HG02943 (cell line): ENCODE results near the gene RPH3AL.
"Not testable (repeated sequence)": the region's sequence is repeated elsewhere in the genome, so short reads cannot be mapped to it uniquely, and the experiment has no call there.

ENCODE experiments used
- ATAC-seq: cut with Tn5 transposase; IDR thresholded peaks from one replicate; pipeline ENCODE4 v1.9.1; 2021; ENCODE audit warnings: mild to moderate bottlenecking, low read depth, moderate library complexity; ENCODE audit not compliant: unreplicated experiment

RPH3AL gene

DNA sequence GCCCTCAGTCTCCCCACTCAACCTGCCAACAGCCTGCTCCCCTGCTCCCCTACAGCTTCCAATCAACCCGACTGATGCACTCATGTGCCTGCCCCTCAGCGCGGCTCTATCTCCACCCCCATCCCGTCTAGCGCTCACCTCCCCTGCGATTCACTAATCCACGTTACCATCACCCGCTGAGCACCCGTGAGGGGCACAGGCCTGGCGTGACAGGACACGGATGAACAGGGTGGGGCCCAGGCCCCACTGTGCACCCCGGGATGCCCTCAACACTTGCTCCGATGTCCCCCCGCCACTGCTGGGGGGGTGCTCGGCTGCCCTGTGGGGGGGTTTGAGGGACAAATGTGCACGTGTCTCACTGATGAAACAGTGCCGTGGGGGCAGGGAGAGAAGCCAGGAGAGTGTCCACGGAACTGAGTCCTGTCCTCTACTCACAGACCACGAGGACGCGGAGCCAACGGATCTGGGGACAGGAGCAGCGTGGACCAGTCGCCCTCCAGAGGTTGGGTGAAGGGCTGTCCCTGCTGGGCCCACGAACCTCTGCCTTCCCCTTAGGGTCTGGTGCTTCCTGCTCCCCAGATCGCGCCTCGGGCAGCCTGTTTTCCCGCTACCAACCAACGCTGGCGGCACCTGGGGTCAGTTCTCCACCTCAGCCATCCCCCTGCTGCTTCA, 66.7 kb downstream of the RPH3AL start:
- ATAC-seq: no peak

DNA sequence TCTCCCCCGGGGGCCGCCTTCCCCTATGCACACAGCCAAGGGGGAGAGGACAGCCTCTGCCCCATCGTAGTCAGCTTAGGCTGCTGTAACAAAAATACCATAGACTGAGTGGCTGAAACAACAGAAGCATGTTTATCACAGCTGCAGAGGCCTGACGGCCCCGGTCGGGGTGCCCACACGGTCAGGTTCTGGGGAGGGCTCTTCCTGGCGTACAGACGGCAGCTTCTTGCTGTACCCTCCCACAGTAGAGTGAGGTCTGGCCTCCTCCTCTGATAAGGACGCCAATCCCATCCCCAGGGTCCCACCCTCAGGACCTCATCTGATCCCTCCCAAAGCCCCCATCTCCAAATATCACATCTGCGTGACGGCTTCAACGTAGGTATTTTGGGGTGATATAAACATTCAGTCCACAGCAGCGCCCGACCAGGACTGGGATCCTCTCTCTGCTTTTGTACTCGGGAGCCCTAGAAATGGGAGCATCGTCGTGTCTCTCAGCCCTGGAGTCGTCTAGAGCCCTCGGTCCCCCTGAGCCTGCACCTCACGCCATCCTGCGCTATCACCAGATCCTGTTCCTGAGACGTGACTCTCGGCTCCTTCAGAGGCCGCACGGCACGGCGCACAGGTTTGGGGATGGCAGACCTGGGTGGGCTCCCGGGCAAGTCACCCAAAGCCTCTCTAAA, 67.8 kb downstream of the RPH3AL start:
- ATAC-seq: no peak

DNA sequence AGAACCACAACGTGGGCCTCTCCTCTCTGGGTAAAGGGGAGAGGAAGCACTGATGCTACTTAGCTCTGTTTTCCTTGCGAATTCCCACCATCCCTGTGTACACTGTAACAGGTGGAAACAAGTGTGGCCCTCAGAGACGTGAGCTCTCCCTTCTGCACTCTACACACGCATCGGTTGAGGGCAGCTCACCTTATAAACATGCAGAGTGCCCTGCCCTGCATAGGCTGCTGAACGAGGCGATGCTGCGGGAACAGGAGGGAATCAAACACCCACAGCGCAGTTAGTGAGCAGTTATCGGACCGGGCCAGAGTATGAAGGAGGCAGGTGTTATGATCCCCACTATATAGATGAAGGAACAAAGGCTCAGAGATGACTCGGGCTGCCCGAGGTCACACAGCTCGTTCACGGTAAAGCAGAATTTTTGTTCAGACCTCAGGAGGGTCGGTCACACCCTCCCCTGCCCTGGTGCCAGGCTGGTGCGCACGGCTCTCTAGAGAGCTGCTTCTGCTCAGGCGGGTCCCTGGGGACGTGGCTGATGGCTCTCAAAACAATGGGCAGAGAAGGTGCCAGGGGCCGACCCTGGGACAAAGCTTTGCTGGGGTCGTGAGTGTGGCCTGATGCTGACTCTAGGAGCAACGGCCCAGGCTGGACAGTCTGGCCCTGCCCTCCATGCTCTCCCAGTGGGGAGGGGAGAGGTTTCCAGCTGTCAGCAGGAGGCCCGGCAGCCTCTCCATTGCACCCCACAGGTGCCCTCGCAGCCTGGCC, 68.5 kb downstream of the RPH3AL start:
- ATAC-seq: no peak

DNA sequence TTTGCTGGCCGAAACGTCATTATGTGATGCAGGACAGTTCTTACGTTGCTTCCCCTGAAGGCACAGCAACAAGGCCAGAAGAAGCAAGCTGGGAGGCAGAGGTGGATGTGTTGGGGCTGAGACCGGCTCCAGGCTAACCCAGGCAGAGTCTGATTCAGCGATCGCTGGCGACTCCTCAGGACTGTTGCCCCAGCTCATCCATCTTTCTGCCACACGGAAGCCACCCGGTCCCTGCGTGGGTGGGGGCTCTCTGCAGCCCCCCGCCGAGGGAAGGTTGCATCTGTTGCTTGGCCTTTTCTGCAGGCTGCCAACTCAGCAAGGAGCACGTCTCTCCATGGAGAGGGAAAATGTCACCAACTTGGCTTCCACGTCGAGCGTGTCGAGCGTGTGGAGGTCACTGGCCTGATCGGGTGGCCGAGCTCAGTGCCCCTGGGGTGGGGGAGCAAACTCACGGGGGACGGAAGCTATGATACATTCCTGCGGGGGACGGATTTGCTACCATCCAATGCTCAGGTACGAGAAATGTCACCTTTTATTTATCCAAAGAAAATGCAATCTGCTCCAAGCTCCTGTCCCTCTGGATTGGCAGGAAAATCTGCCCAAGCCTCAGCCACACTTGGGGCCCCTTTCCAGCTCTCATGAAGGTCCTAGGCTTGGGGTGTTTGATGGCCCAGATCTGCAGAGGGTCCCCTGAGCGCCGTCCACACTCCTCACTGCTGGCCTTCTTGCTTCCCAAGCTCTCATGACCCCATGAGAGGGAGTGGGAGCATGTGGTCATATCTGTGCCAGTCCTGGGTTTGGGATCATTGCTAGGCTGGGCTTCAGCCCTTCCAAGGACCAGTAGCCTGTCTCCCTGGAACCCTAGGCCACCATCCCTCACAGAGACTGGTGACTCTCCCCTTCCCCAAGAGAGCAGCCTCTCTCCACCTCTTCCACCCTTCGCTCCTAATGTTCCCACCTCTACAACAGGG, 69.4 kb downstream of the RPH3AL start:
- no peak for ATAC-seq

DNA sequence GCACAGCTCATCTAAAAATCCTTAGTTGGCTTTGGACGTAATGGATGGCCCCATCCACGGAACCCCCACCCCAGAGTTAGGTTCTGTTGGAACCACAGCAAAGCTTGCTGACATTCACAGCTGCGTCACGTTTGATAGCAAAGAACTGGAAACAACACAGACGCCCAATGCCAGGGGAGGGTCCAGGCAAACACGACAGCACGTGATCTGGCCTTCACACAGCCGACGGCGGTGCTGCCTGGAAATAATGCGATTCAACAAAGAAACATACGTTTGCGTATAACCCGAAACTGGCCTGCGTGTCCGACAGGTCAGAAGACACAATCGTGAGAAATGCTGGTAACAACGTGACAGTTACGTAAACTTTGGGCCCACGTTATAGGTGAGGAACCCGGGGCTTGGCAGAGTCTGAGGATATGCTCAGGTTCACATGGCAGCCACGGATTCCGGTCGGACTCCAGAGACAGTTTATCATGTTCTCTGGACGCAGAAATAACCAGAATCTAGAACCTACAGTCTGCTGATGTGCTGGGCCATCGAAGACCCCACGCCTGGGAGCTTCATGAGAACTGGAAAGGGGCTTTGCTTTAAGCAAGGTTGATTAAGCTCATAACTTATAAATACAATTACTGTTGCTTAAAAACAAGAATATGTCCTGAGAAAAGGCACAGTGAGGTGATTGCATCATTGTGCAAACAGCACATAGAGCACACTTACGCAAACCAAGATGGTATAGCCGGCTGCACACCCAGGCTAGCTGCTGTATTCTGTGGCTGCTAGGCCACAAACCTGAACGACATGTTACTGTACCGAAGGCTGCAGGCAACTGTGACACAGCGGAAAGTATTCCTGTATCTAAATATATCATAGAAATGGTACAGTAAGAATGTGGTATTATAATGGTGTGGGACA, 70.4 kb downstream of the RPH3AL start:
- no peak for ATAC-seq

DNA sequence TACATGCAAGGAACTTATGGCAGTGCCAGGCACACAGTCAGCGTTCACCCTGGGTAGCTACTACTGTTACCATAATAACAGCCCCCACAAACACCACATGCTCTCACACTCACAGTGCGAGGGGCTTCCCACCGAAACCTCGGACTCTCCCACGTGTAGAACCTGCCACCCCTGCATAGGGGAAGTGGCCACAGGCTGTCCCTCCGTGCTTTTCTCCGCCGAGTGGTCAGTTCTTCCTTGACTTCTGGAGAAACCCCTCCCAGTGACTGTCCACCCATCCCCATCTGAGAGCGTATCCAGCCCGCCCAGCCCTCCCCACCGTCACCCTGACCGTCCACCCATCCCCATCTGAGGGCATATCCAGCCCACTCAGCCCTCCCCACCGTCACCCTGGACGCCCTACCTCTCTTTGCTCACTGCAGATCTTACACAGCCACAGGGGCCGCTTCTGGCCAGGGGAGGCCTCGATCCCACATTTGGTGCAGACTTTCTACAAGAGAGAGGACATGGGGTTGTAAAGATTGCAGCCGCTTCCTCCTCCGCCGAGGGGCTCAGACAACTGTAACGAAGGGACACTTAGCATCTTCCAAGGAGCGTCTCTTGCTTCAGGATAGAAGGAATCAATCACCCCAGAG, 71.1 kb downstream of the RPH3AL start:
- ATAC-seq: no peak

DNA sequence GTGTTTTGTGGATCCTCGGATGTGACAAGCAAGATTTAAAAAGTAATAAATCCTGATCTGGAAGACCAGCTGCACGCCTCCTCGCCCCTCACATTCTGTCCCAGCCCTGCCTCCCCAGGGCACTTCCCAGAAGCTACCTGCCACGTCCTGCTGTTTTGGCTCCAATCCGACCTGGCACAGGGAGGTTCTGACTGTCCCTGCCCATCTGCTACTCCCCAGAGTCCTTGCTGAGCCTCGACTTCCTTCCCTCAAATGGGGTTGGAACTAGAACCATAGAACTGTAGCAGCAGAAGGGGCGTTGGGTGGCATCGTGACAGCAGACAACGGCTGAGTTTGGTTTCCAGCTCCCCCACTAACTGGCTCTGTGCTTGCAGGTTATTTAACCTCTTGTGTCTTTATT, 71.7 kb downstream of the RPH3AL start:
- no peak for ATAC-seq

DNA sequence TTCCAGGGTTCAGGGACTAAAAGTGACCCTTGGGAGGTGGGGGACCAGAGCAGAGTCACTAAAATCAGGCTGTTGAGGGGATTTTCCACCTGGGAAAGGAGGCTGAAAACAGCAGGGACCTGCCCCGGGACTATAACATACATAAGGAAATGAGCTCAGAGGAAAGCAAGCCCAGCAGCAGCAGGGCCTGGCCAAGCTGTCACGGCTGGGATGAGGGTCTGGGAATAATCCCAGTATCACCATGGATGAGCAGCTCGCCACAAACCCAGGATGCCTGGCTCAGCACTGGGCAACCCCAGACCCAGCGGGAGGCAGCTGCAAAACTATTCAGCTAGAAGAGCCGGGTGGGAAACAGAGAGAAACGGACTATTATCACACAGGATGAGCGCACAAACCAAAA, 72.4 kb downstream of the RPH3AL start:
- no peak for ATAC-seq

DNA sequence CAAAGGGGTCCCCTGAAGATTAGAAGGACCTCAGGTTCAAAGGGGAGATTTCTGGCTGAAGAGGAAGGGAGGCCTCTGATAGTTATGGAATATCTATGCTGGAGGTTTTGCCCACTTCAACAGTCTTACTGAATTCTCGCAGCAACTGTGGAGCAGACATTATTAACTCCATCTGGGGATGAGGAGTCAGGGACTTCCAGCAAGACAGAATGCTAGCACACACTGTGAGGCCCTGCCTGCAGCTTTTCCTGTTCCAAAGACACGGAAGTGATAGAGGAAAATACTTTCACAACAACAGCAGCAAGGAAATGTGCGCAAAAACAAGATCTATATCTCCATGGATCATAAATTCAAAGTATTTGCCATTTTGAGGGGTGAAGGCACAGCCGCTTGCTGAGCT, 72.8 kb downstream of the RPH3AL start:
- no peak for ATAC-seq

DNA sequence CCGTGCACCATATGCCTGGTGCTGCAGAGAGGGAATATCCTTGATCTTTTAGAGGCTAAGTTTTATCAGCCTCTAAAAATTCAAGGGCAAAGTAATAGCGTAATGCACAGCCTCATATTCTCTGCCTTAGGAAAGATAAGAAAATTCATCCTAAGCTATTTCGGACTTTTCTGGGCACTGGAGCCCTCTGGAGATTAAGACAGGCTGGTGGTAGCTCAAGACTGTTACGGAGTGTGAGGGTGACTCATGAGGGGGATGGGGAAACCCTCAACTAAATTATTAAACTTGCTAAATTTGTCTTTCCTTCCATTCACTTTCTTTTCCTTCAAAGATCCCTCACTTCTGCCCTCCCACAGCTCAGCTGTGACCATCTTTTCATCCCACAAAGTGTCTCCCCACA, 73.3 kb downstream of the RPH3AL start:
- ATAC-seq: no peak

DNA sequence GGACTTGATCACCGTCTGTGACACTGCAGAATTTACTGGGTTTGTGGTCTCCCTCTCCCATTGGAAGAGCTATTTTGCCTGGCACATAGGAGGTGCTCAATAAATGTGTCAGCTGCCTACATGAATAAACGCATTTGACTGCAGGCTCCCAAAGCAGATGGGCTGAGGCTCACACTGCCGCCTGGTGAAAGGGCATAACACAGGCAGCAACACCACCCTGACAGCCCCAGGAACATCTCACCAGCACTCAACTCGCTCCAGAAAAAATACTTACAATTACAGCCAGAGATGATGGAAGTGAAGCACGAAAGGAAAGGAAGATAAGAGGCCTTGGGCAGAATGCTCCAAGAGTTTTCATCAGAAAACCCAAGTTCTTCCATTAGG, 73.9 kb downstream of the RPH3AL start:
- ATAC-seq: no peak

DNA sequence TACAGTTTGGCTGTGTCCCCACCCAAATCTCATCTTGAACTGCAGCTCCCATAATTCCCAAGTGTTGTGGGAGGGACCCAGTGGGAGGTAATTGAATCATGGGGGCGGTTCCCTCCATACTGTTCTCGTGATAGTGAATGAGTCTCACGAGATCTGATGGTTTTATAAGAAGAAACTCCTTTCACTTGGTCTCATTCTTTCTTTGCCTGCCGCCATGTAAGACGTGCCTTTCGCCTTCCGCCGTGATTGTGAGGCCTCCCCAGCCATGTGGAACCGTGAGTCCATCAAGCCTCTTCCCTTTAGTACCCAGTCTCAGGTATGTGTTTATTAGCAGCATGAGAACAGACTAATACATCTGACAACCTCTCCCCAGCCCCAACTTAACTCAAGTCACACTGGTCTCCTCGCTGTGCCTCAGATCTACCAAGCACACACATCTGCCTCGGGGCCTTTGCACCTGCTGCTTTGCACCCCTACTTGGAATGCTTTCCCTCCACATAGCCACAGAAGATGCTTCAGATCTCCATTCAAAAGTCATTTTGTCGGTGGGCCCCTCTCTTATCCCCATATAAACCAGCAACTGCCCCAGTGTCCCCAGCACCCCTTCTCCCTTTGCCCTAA, 74.4 kb downstream of the RPH3AL start:
- no peak for ATAC-seq

DNA sequence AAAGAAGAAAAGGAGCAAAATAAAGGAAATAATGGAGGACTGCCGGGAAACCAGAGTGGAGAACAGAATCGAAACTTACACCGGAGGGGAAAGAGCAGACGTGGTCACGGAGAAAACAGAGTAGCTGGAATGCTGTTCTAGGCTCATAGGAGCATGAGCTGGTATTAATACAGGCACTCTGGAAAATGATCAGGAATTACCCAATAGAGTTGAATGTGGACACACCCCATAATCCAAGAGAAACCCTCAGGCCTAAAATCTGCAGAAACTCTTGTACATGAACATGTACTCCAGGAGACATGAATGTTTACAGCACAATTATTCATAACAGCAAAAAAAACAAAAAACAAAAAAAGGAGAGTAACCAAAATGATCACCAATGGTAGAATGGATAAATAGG, 77.7 kb downstream of the RPH3AL start:
- no peak for ATAC-seq

DNA sequence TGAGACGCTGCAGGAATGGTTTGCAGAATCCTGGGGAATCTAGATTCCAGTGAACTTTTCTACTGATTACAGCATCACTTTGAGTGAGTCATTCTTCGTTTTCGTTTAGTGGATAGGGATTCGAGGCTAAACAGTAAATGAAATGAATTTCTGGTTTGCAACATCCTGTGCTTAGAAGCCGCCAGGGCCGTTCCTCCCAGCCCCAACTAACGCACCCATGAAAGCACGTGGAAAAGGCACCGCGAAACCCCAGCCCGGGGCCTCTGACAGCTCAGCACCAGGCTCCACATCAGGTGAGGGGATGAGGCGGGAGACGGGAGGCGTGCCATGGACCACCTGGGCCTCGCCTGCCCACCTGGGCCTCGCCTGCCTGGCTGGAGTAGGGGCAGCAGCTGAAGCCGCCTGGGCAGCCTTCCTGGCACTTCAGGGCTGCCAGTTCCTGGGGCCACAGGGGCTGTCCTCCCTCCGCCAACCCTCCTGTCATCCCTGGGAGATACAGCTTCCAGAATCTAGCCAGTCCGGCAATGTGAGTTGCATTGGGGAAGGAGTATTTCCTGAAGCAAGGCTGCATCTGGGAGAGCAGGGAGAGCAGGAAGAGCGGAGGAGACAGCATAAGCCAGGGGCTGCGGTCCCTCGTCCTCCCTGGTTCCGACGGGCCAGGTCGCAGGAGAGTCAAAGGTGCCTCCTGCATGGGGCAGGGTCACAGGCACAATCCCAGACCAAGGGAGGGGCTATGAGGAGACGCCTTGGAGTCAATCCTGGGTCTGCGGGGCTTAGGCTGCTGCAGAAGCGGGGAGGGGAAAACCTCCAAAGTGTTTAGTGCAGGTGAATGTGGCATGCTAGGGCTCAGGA, 78.4 kb downstream of the RPH3AL start:
- ATAC-seq: no peak

DNA sequence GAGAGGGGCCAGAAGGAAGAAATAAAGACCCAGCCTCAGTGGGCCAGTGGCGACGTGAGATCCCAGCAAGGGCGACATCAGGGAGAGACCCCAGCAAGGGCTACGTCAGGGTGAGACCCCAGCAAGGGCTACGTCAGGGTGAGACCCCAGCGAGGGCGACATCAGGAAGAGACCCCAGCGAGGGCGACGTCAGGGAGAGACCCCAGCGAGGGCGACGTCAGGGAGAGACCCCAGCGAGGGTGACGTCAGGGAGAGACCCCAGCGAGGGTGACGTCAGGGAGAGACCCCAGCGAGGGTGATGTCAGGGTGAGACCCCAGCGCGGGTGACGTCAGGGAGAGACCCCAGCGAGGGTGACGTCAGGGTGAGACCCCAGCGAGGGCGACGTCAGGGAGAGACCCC, 79.8 kb downstream of the RPH3AL start:
- ATAC-seq: not testable (repeated sequence)

DNA sequence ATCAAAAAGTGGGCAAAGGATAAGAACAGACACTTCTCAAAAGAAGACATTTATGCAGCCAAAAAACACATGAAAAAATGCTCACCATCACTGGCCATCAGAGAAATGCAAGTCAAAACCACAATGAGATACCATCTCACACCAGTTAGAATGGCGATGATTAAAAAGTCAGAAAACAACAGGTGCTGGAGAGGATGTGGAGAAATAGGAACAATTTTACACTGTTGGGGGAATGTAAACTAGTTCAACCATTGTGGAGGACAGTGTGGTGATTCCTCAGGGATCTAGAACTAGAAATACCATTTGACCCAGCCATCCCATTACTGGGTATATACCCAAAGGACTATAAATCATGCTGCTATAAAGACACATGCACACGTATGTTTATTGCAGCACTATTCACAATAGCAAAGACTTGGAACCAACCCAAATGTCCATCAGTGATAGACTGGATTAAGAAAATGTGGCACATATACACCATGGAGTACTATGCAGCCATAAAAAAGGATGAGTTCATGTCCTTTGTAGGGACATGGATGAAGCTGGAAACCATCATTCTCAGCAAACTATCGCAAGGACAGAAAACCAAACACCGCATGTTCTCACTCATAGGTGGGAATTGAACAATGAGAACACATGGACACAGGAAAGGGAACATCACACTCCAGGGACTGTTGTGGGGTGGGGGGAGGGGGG, 80.5 kb downstream of the RPH3AL start:
- ATAC-seq: not testable (repeated sequence)
